ENCODE data around the gene PTK7. TPM values are rescaled to one million over a fixed set of nuclear protein-coding genes. Genes with fewer than 3 reads are reported as not detected.

Gene PTK7
- total RNA-seq, 1 experiment from 2014 or later: 3.3 TPM

GRCh38 chr6:43203718-43204095 is 127.6 kb downstream of the PTK7 start:
- Histone ChIP-seq H4K20me1 (ENCODE audit: insufficient read depth, low read depth, low read length) (no peaks in the 10 kb centered on the region), H3K9me2 (replicated peaks; ENCODE audit: insufficient read depth, low read length) (no peaks in the 10 kb centered on the region), H3K79me2 (ENCODE audit: low read length) (no peaks in the 10 kb centered on the region), H3K27me3 (ENCODE audit: low read length) (no peaks in the 10 kb centered on the region), H3K9ac (ENCODE audit: low read length) (no peak overlapping the region), H2AFZ (ENCODE audit: low read length) (no peak overlapping the region), H3K4me1 (ENCODE audit: low read length) (no peaks in the 10 kb centered on the region), H3K9me3 (ENCODE audit: low read length) (no peaks in the 10 kb centered on the region), H3K4me2 (ENCODE audit: low read depth, low read length, poor library complexity, severe bottlenecking) (no peak overlapping the region), H3K4me3 (ENCODE audit: low read length) (no peak overlapping the region), H3K27ac (ENCODE audit: low read length) (no peak overlapping the region), H3K36me3 (ENCODE audit: insufficient read depth, low read length) (0 out of 2 replicates have a peak, but pooled peaks cover 2% of the 10 kb centered on the region)
- DNase-seq: no peak

GRCh38 chr6:43204271-43205105 is 128.4 kb downstream of the PTK7 start:
- Histone ChIP-seq H3K27ac (ENCODE audit: low read length) (no peak overlapping the region), H3K4me1 (ENCODE audit: low read length) (no peaks in the 10 kb centered on the region), H3K79me2 (ENCODE audit: low read length) (no peaks in the 10 kb centered on the region), H3K9ac (ENCODE audit: low read length) (no peak overlapping the region), H3K4me2 (ENCODE audit: low read depth, low read length, poor library complexity, severe bottlenecking) (no peak overlapping the region), H4K20me1 (ENCODE audit: insufficient read depth, low read depth, low read length) (no peaks in the 10 kb centered on the region), H3K9me2 (replicated peaks; ENCODE audit: insufficient read depth, low read length) (no peaks in the 10 kb centered on the region), H3K9me3 (ENCODE audit: low read length) (no peaks in the 10 kb centered on the region), H3K4me3 (ENCODE audit: low read length) (no peak overlapping the region), H3K36me3 (ENCODE audit: insufficient read depth, low read length) (0 out of 2 replicates have a peak, but pooled peaks cover 2% of the 10 kb centered on the region), H2AFZ (ENCODE audit: low read length) (no peak overlapping the region), H3K27me3 (ENCODE audit: low read length) (no peaks in the 10 kb centered on the region)
- no peak for DNase-seq

- no peak overlapping the region for H3K27ac ChIP-seq (ENCODE audit: low read length)
- H3K4me2 ChIP-seq (ENCODE audit: low read depth, low read length, poor library complexity, severe bottlenecking): no peak overlapping the region
- H3K79me2 ChIP-seq (ENCODE audit: low read length): no peaks in the 10 kb centered on the region
- H4K20me1 ChIP-seq (ENCODE audit: insufficient read depth, low read depth, low read length): no peaks in the 10 kb centered on the region
- no peaks in the 10 kb centered on the region for H3K9me3 ChIP-seq (ENCODE audit: low read length)
- no peak for DNase-seq
- 0 out of 2 replicates have a peak, but pooled peaks cover 2% of the 10 kb centered on the region for H3K36me3 ChIP-seq (ENCODE audit: insufficient read depth, low read length)
- no peak overlapping the region for H3K4me3 ChIP-seq (ENCODE audit: low read length)
- H3K4me1 ChIP-seq (ENCODE audit: low read length): no peaks in the 10 kb centered on the region
- H2AFZ ChIP-seq (ENCODE audit: low read length): no peak overlapping the region
- H3K9me2 ChIP-seq (replicated peaks; ENCODE audit: insufficient read depth, low read length): no peaks in the 10 kb centered on the region
- no peaks in the 10 kb centered on the region for H3K27me3 ChIP-seq (ENCODE audit: low read length)
- no peak overlapping the region for H3K9ac ChIP-seq (ENCODE audit: low read length)
These were observed 129.7 kb downstream of the PTK7 start for GRCh38 chr6:43205849-43206248.

GRCh38 chr6:43207286-43207685 is 131.2 kb downstream of the PTK7 start:
- Histone ChIP-seq H2AFZ (ENCODE audit: low read length) (no peak overlapping the region), H3K9me3 (ENCODE audit: low read length) (no peaks in the 10 kb centered on the region), H3K4me3 (ENCODE audit: low read length) (no peak overlapping the region), H3K4me1 (ENCODE audit: low read length) (no peaks in the 10 kb centered on the region), H3K4me2 (ENCODE audit: low read depth, low read length, poor library complexity, severe bottlenecking) (no peak overlapping the region), H3K27ac (ENCODE audit: low read length) (0 out of 2 replicates have a peak overlapping the region, but pooled peaks have one; percentile 15), H4K20me1 (ENCODE audit: insufficient read depth, low read depth, low read length) (no peaks in the 10 kb centered on the region), H3K79me2 (ENCODE audit: low read length) (no peaks in the 10 kb centered on the region), H3K27me3 (ENCODE audit: low read length) (no peaks in the 10 kb centered on the region), H3K9me2 (replicated peaks; ENCODE audit: insufficient read depth, low read length) (no peaks in the 10 kb centered on the region), H3K9ac (ENCODE audit: low read length) (no peak overlapping the region), H3K36me3 (ENCODE audit: insufficient read depth, low read length) (0 out of 2 replicates have a peak, but pooled peaks cover 2% of the 10 kb centered on the region)
- DNase-seq: no peak

Other genes with a start within 250 kb of the PTK7 start
- gene RPL7L1, start 196.7 kb upstream of the PTK7 start, total RNA-seq (2014; rRNA removed; shearing (Covaris generic); ENCODE audit: low replicate concordance): 97.6 and 104 TPM in 2 replicates
- gene PTCRA, start 160.3 kb upstream of the PTK7 start, total RNA-seq (2014; rRNA removed; shearing (Covaris generic); ENCODE audit: low replicate concordance): not detected in 2 replicates
- 33.7 and 65.4 TPM in 2 replicates for gene CNPY3, start 146.8 kb upstream of the PTK7 start, total RNA-seq (2014; rRNA removed; shearing (Covaris generic); ENCODE audit: low replicate concordance)
- gene GNMT, start 115.6 kb upstream of the PTK7 start, total RNA-seq (2014; rRNA removed; shearing (Covaris generic); ENCODE audit: low replicate concordance): 0.48 and 0.76 TPM in 2 replicates
- gene PEX6, start 97.1 kb upstream of the PTK7 start, total RNA-seq (2014; rRNA removed; shearing (Covaris generic); ENCODE audit: low replicate concordance): 16.7 and 34.2 TPM in 2 replicates
- 34.8 and 39.8 TPM in 2 replicates for gene PPP2R5D, start 91.7 kb upstream of the PTK7 start, total RNA-seq (2014; rRNA removed; shearing (Covaris generic); ENCODE audit: low replicate concordance)
- 51.7 and 113 TPM in 2 replicates for gene MEA1, start 62.4 kb upstream of the PTK7 start, total RNA-seq (2014; rRNA removed; shearing (Covaris generic); ENCODE audit: low replicate concordance)
- gene KLHDC3, start 62.1 kb upstream of the PTK7 start, total RNA-seq (2014; rRNA removed; shearing (Covaris generic); ENCODE audit: low replicate concordance): 53.7 and 81.1 TPM in 2 replicates
- 31.5 and 46.2 TPM in 2 replicates for gene RRP36, start 54.7 kb upstream of the PTK7 start, total RNA-seq (2014; rRNA removed; shearing (Covaris generic); ENCODE audit: low replicate concordance)
- gene CUL7, start 22.5 kb upstream of the PTK7 start, total RNA-seq (2014; rRNA removed; shearing (Covaris generic); ENCODE audit: low replicate concordance): 20.2 and 22.2 TPM in 2 replicates
- 21.3 and 40.9 TPM in 2 replicates for gene MRPL2, start 16.9 kb upstream of the PTK7 start, total RNA-seq (2014; rRNA removed; shearing (Covaris generic); ENCODE audit: low replicate concordance)
- gene KLC4, start 16.7 kb upstream of the PTK7 start, total RNA-seq (2014; rRNA removed; shearing (Covaris generic); ENCODE audit: low replicate concordance): 13.8 and 29.3 TPM in 2 replicates
- 27.4 and 42.5 TPM in 2 replicates for gene SRF, start 95.0 kb downstream of the PTK7 start, total RNA-seq (2014; rRNA removed; shearing (Covaris generic); ENCODE audit: low replicate concordance)
- 34.9 and 64.6 TPM in 2 replicates for gene CUL9, start 105.9 kb downstream of the PTK7 start, total RNA-seq (2014; rRNA removed; shearing (Covaris generic); ENCODE audit: low replicate concordance)
- gene DNPH1, start 153.2 kb downstream of the PTK7 start, total RNA-seq (2014; rRNA removed; shearing (Covaris generic); ENCODE audit: low replicate concordance): 59.0 and 157 TPM in 2 replicates
- 0.34 and 1.2 TPM in 2 replicates for gene TTBK1, start 167.2 kb downstream of the PTK7 start, total RNA-seq (2014; rRNA removed; shearing (Covaris generic); ENCODE audit: low replicate concordance)
- gene SLC22A7, start 221.9 kb downstream of the PTK7 start, total RNA-seq (2014; rRNA removed; shearing (Covaris generic); ENCODE audit: low replicate concordance): not detected in 2 replicates
- 55.0 and 56.8 TPM in 2 replicates for gene CRIP3, start 232.5 kb downstream of the PTK7 start, total RNA-seq (2014; rRNA removed; shearing (Covaris generic); ENCODE audit: low replicate concordance)